ENCODE data around the gene RHEBL1. TPM values are rescaled to one million over a fixed set of nuclear protein-coding genes. Genes with fewer than 3 reads are reported as not detected.

The RHEBL1 gene
- total and polyA plus RNA-seq, 2 of the 8 experiments (the other 6 are each of a cell fraction or from before 2014, with no cell fraction given): 7.5 to 9.4 TPM

- TF ChIP-seq GABPA (IDR thresholded peaks at IDR 0.05; ENCODE audit: borderline replicate concordance, insufficient read depth, low read length): no peak
- no peak for TF ChIP-seq SIX5 (IDR thresholded peaks at IDR 0.05; ENCODE audit: low read depth, low read length)
- TF ChIP-seq SIN3A (conservative IDR thresholded peaks at IDR 0.05 in 1 of 2, IDR thresholded peaks at IDR 0.05 in 1 of 2; ENCODE audit: low read depth in 1 of 2, low read length in 2 of 2): no peak
- no peak for TF ChIP-seq CBX8 (IDR thresholded peaks at IDR 0.05; ENCODE audit: borderline replicate concordance, low read depth, low read length)
- no peak for TF ChIP-seq HDAC2 (IDR thresholded peaks at IDR 0.05; ENCODE audit: borderline replicate concordance in 1 of 2, low read depth in 2 of 2, low read length in 2 of 2)
- TF ChIP-seq USF2 (IDR thresholded peaks at IDR 0.05; ENCODE audit: low read length): no peak
- no peak for TF ChIP-seq TAF1 (IDR thresholded peaks at IDR 0.05; ENCODE audit: low read depth, low read length)
Observed at GRCh38 chr12:49026678-49027480, 42.9 kb downstream of the RHEBL1 start (continued).

Measured in H1 (cell line).